GM12878 (cell line): Measurements from ENCODE around the gene SMAD9. TPM values are rescaled to one million over a fixed set of nuclear protein-coding genes. Genes with fewer than 3 reads are reported as not detected.

Source experiments
- ATAC-seq: fragments of 200-7000 bp; cut with Tn5 transposase; 3 replicates; pipeline ENCODE4 v1.9.1; 2020; ENCODE audit warnings: mild to moderate bottlenecking, moderate library complexity
- BruUV-seq: library from RNA; stranded (reverse); fragments of 400-500 nt; replicated peaks from 2 replicates; lab custom pipeline; 2021; lab: Mats Ljungman, UMichigan
- CTCF ChIA-PET: fragments of 300-600 bp; sonication (Branson Sonifier 250); formaldehyde crosslinking; extraction: SDS; loops from one replicate; lab custom pipeline; 2021; ENCODE audit warnings: inconsistent platforms; lab: Yijun Ruan, JAX
- POLR2A ChIA-PET: fragments of 350-600 bp; formaldehyde crosslinking; extraction: SDS; loops from one replicate; lab custom pipeline; 2021; ENCODE audit warnings: inconsistent platforms; lab: Charles Lee
- RAD21 ChIA-PET: fragments of 300-600 bp; sonication (Branson Sonifier 250); formaldehyde crosslinking; loops from one replicate; lab custom pipeline; 2023; ENCODE audit warnings: antibody characterized with exemption; ENCODE audit not compliant: unreplicated experiment; lab: Charles Lee
- SMC1A ChIA-PET: fragments of 300-600 bp; sonication (Branson Sonifier 250); formaldehyde crosslinking; loops from one replicate; lab custom pipeline; 2023; ENCODE audit not compliant: unreplicated experiment, uncharacterized antibody; lab: Charles Lee
- DNase-seq: peaks from one replicate; pipeline ENCODE4 v3.0.0-alpha.2; 2011; ENCODE audit warnings: low read depth, low spot score
- FAIRE-seq: peaks from 3 replicates; lab custom pipeline; 2011; peaks lifted over from hg19 to GRCh38; lab: Jason Lieb, UNC
- H2AFZ ChIP-seq: 2 replicates; pipeline ENCODE4 v1.6.0; 2011; ENCODE audit warnings: low read depth, low read length, control low read depth; ENCODE audit not compliant: control insufficient read depth
- H3K27ac ChIP-seq: 2 replicates; pipeline ENCODE4 v1.5.1; 2011; ENCODE audit warnings: control low read depth; ENCODE audit not compliant: control insufficient read depth, insufficient read depth
- H3K27me3 ChIP-seq, 2 experiments: replicated peaks in 1 of 2; 2 replicates each; pipeline versions ENCODE4 v1.6.0 to v1.6.1; 2011; ENCODE audit warnings: low read length in 1 of 2; ENCODE audit not compliant: control insufficient read depth in 2 of 2, insufficient read depth in 2 of 2
- H3K36me3 ChIP-seq, 2 experiments: 2 replicates each; pipeline ENCODE4 v1.5.1; 2011; ENCODE audit warnings: low read length in 1 of 2; ENCODE audit not compliant: control insufficient read depth in 2 of 2, insufficient read depth in 2 of 2
- H3K4me1 ChIP-seq: 2 replicates; pipeline ENCODE4 v1.6.1; 2011; ENCODE audit warnings: mild to moderate bottlenecking, low read length, moderate library complexity, mixed read lengths; ENCODE audit not compliant: control insufficient read depth, insufficient read depth
- H3K4me2 ChIP-seq: 2 replicates; pipeline ENCODE4 v1.6.0; 2011; ENCODE audit warnings: control low read depth; ENCODE audit not compliant: control insufficient read depth, insufficient read depth
- H3K4me3 ChIP-seq: fragments of 200-600 bp; sonication (generic); 2 replicates; pipeline ENCODE4 v1.5.1; 2016
- H3K79me2 ChIP-seq: 2 replicates; pipeline ENCODE4 v1.6.0; 2011; ENCODE audit warnings: low read length; ENCODE audit not compliant: control insufficient read depth, insufficient read depth
- H3K9ac ChIP-seq: 2 replicates; pipeline ENCODE4 v1.8.0; 2011; ENCODE audit warnings: low read length, control low read depth, mixed read lengths; ENCODE audit not compliant: control insufficient read depth, insufficient read depth
- H3K9me3 ChIP-seq: replicated peaks from 3 replicates; pipeline ENCODE4 v1.5.1; 2011; ENCODE audit warnings: mild to moderate bottlenecking, low read length; ENCODE audit not compliant: control insufficient read depth, insufficient read depth
- H4K20me1 ChIP-seq: 2 replicates; pipeline ENCODE4 v1.6.0; 2011; ENCODE audit not compliant: control insufficient read depth, insufficient read depth
- BHLHE40 ChIP-seq, 2 experiments: fragments of 450-650 bp in 1 of 2; IDR thresholded peaks; 2 replicates each; pipeline ENCODE4 v1.6.1; 2011 to 2017; ENCODE audit warnings: low read depth in 2 of 2, borderline replicate concordance in 1 of 2, improper control_type of control experiment in 1 of 2, low read length in 1 of 2, mild to moderate bottlenecking in 1 of 2
- CBX5 ChIP-seq: sonication (generic); IDR thresholded peaks from 2 replicates; pipeline ENCODE4 v1.6.1; 2016; ENCODE audit warnings: low read depth, moderate library complexity, mild to moderate bottlenecking, inconsistent platforms
- CEBPB ChIP-seq, 2 experiments: fragments of 150-350 bp in 1 of 2; IDR thresholded peaks; 2 replicates each; pipeline ENCODE4 v1.6.1; 2012 to 2014; ENCODE audit warnings: low read depth in 2 of 2, low read length in 2 of 2, borderline replicate concordance in 1 of 2, inconsistent platforms in 1 of 2
- CHD4 ChIP-seq: fragments of 200-600 bp; sonication (generic); IDR thresholded peaks from 2 replicates; pipeline ENCODE4 v1.6.1; 2016; ENCODE audit warnings: mild to moderate bottlenecking
- DPF2 ChIP-seq: fragments of 450-650 bp; IDR thresholded peaks from 2 replicates; pipeline ENCODE4 v1.6.1; 2017; ENCODE audit warnings: mild to moderate bottlenecking
- ETV6 ChIP-seq, 2 experiments: fragments of 450-650 bp in 1 of 2; IDR thresholded peaks in 1 of 2; conservative IDR thresholded peaks in 1 of 2; 2 replicates each; pipeline ENCODE4 v1.6.1; 2014; ENCODE audit warnings: antibody characterized with exemption in 1 of 2, borderline replicate concordance in 1 of 2, low read depth in 1 of 2, mild to moderate bottlenecking in 1 of 2, moderate library complexity in 1 of 2
- HDGF ChIP-seq: fragments of 450-650 bp; IDR thresholded peaks from 2 replicates; pipeline ENCODE4 v1.6.1; 2016; ENCODE audit warnings: antibody characterized with exemption
- KDM1A ChIP-seq: fragments of 200-600 bp; sonication (generic); IDR thresholded peaks from 2 replicates; pipeline ENCODE4 v1.6.1; 2016; ENCODE audit warnings: borderline replicate concordance
- MXI1 ChIP-seq: fragments of 150-350 bp; IDR thresholded peaks from 2 replicates; pipeline ENCODE4 v1.6.1; 2011; ENCODE audit warnings: low read depth, mild to moderate bottlenecking, inconsistent platforms, low read length, improper control_type of control experiment
- NKRF ChIP-seq: fragments of 450-650 bp; conservative IDR thresholded peaks from 2 replicates; pipeline ENCODE4 v1.6.1; 2017; ENCODE audit warnings: mild to moderate bottlenecking, moderate library complexity
- PAX5 ChIP-seq: IDR thresholded peaks from 2 replicates; pipeline ENCODE4 v1.6.1; 2011; ENCODE audit warnings: low read depth, low read length, borderline replicate concordance
- POU2F2 ChIP-seq: IDR thresholded peaks from 3 replicates; pipeline ENCODE4 v1.6.1; 2011; ENCODE audit warnings: low read depth, mild to moderate bottlenecking, low read length, borderline replicate concordance
- SMAD5 ChIP-seq: IDR thresholded peaks from 2 replicates; pipeline ENCODE4 v1.6.1; 2016; ENCODE audit warnings: antibody characterized with exemption, low read depth
- SP1 ChIP-seq: IDR thresholded peaks from one replicate; pipeline ENCODE4 v1.6.1; 2011; ENCODE audit warnings: low read depth, low read length
- SPI1 ChIP-seq: IDR thresholded peaks from 2 replicates; pipeline ENCODE4 v1.6.1; 2011; ENCODE audit warnings: low read depth, mild to moderate bottlenecking, low read length, moderate library complexity, borderline replicate concordance; ENCODE audit not compliant: insufficient read depth
- ZBTB33 ChIP-seq: fragments of 450-650 bp; IDR thresholded peaks from 2 replicates; pipeline ENCODE4 v1.6.1; 2017; ENCODE audit warnings: mild to moderate bottlenecking
- ZNF274 ChIP-seq: IDR thresholded peaks from one replicate; pipeline ENCODE4 v1.8.0; 2011; ENCODE audit not compliant: insufficient read length, insufficient read depth
- ZNF384 ChIP-seq: IDR thresholded peaks from 2 replicates; pipeline ENCODE4 v1.6.1; 2012; ENCODE audit warnings: low read depth, mild to moderate bottlenecking, low read length, improper control_type of control experiment, borderline replicate concordance
- WGBS: methylation state at CpG from one replicate; pipeline ENCODE4 v1.1.6; 2016; ENCODE audit warnings: low lambda C conversion rate; ENCODE audit not compliant: insufficient replicate concordance, insufficient coverage; ENCODE audit errors: missing lambda C conversion rate; 5-methylcytosine and 5-hydroxymethylcytosine counted together
- in situ Hi-C: fragments of 300-500 bp; cut with MboI; formaldehyde crosslinking; loops from 9 replicates; pipeline ENCODE4 v1.14.3; 2018; ENCODE audit warnings: mixed read lengths
- intact Hi-C: fragments of 100-400 bp; cut with micrococcal nuclease; formaldehyde crosslinking; loops from one replicate; pipeline ENCODE4 v1.14.2; 2022; ENCODE audit not compliant: unreplicated experiment
- polyA plus RNA-seq, 11 experiments: library from polyadenylated mRNA; depleted of rRNA in 4 of 11; unstranded in 6 of 11; stranded (reverse) in 5 of 11; fragments of >200 nt; fragmentation: Nextera tagmentation in 4 of 11; fragmentation: Illumina TruSeq in 1 of 11; extraction: Ambion mirVana in 4 of 11; extraction: Trizol in 1 of 11; gene quantifications; 1 replicate in 1 of 11; 2 replicates in 10 of 11; pipeline versions ENCODE4 v1.2.1 to v1.2.3, GENCODE V29; 2011 to 2016; ENCODE audit warnings: inconsistent platforms in 2 of 11, missing spikeins in 2 of 11, low read depth in 1 of 11
- total RNA-seq, 4 experiments: library from RNA; depleted of rRNA in 3 of 4; stranded (reverse); fragments of >200 nt in 3 of 4; fragmentation: Illumina TruSeq in 1 of 4; extraction: Trizol in 1 of 4; gene quantifications; 2 replicates each; pipeline versions ENCODE4 v1.2.1 to v1.2.3, GENCODE V29; 2013 to 2021

The SMAD9 gene
- total and polyA plus RNA-seq, 10 of the 15 experiments (the other 5 are each of a cell fraction or from before 2014, with no cell fraction given), result 0.22 to 0.69 (median 0.42) TPM; not detected in 6

GRCh38 chr13:36872621-36873020 lies 47.4 kb downstream of the SMAD9 start:
- in situ Hi-C loops (no loop called here), intact Hi-C loops (no loop called here)
- FAIRE-seq (no peak), ATAC-seq (no peak), DNase-seq (no peak)
- Histone ChIP-seq H3K4me2 (no peak overlapping the region), H3K36me3 (no peaks in the 10 kb centered on the region), H3K9ac (no peak overlapping the region), H3K4me3 (no peak overlapping the region), H3K9me3 (no peaks in the 10 kb centered on the region), H4K20me1 (no peaks in the 10 kb centered on the region), H3K4me1 (no peaks in the 10 kb centered on the region), H3K79me2 (no peaks in the 10 kb centered on the region), H2AFZ (no peak overlapping the region), H3K27me3 (peaks cover 0 to 6% of the 10 kb centered on the region in 2 experiments; a peak in 3 of 4 replicates), H3K27ac (no peak overlapping the region)
- SMC1A ChIA-PET, result interaction anchor here (0.6 kb wide), 1 partner anchor 160 kb away, joined by 3 read pairs; no protein-coding TSS in a partner anchor
- POLR2A ChIA-PET, result no interaction called here
- RAD21 ChIA-PET, result no interaction called here
- 51% methylated on average over 10 of the region's 10 CpGs for WGBS
- CTCF ChIA-PET, result no interaction called here
- no TSS peak for BruUV-seq
- no peak for TF ChIP-seq PAX5
- no peak for TF ChIP-seq ETV6 (conservative IDR thresholded peaks at IDR 0.05 in 1 of 2, IDR thresholded peaks at IDR 0.05 in 1 of 2; ENCODE audit: borderline replicate concordance in 1 of 2, low read depth in 1 of 2)
- TF ChIP-seq KDM1A, result no peak
- TF ChIP-seq SP1, result no peak
- no peak for TF ChIP-seq HDGF
- no peak for TF ChIP-seq CEBPB (IDR thresholded peaks at IDR 0.05; ENCODE audit: borderline replicate concordance in 1 of 2, low read depth in 2 of 2, low read length in 2 of 2)
- no peak for TF ChIP-seq POU2F2
- no peak for TF ChIP-seq DPF2
- TF ChIP-seq ZNF274, result no peak
- no peak for TF ChIP-seq SMAD5
- no peak for TF ChIP-seq ZBTB33
- no peak for TF ChIP-seq CHD4
- TF ChIP-seq ZNF384, result no peak
- no peak for TF ChIP-seq SPI1
- no peak for TF ChIP-seq CBX5
- no peak for TF ChIP-seq NKRF
- TF ChIP-seq MXI1, result no peak
- TF ChIP-seq BHLHE40 (IDR thresholded peaks at IDR 0.05; ENCODE audit: borderline replicate concordance in 1 of 2, low read depth in 2 of 2, low read length in 1 of 2), result no peak
